Measurements from ENCODE around the gene CKS1B. TPM values are rescaled to one million over a fixed set of nuclear protein-coding genes. Genes with fewer than 3 reads are reported as not detected.

Gene CKS1B
- polyA plus RNA-seq, 1 donor from 2014 or later, result 102 TPM

DNA sequence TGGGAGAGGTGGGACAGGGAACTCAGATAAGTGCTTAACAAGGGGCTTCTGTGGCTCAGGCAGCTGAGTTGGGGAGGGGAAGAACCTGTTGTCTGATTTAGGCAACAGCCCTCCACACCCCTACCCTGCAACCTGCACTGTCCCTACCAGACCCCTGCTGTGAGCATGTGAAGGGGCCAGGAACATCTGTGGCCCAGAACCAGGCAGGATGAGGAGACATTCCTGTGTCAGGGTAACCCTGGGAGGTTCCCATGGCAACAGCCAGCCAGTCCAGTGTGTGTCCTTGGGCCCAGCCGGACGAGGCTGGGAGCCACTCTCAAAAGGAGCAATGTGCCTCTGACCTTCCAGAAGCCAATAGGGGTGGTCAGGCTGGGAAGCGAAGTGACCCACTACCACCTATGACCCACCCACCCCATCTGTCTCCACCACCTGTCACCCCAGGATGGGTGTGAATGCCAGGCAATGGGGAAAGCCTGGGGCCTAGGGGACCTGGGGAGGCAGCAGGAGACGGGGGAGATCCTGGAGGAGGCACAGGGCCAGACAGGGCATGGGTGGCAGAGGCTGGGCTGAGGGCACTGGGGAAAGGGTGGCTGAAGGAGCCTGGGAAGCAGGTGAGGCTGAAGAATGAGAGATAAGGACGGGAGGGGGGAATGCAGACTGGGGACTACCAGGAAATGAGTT, 33.0 kb upstream of the CKS1B start:
- Mint-ChIP-seq H3K4me3 (peak overlapping the region in 3 of 4 donors; percentile 75 to 94 (median 85)), H3K27me3 (no peaks in the 10 kb centered on the region), H3K9me3 (no peaks in the 10 kb centered on the region), H3K4me1 (peaks cover 54 to 64% (median 61%) of the 10 kb centered on the region in 3 donors), H3K27ac (peak overlapping the region; percentile 92 to 99 (median 96)), H3K36me3 (peaks cover 4% of the 10 kb centered on the region)

DNA sequence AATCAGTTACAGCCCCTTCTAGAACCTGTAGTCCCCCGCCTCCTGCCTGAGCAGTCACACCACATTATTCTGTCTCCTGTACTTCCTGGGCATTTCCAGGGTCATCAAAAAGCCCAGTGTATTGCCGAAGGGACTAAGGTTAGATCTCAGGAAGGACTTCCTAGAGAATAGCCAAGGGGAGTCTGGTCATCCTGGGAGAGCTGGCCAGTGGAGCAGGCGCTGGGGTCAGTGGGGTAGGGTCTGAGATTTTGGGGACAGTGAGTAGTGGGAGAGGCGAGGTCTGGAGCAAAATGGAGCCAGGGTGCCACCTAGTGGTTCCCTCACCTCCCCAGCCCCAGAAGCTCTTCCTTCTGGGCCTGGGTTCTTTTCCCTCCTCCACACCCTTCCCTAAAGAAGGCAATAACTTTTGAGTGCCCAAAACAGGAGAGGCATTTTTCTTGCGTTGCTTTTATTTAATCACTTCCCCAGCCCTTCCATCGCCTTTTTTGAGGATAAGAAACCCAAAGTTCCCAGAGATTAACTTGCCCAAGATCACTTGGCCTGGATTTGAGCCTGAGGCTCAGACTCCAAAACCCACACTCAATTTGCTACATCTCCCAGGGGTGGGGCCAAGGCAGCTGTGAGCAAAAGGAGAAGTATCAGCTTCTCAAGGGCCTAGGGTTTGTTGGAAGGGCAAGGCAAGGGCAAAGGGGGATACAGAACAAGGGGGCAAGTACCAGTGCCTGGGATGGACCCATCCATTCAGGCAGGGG, 30.7 kb upstream of the CKS1B start:
- Mint-ChIP-seq H3K4me1 (peaks cover 43 to 55% (median 54%) of the 10 kb centered on the region in 3 donors), H3K36me3 (peaks cover 4% of the 10 kb centered on the region), H3K27me3 (no peaks in the 10 kb centered on the region), H3K27ac (peak overlapping the region; percentile 92 to 99 (median 96)), H3K4me3 (peak overlapping the region; percentile 71 to 94 (median 86)), H3K9me3 (no peaks in the 10 kb centered on the region)

DNA sequence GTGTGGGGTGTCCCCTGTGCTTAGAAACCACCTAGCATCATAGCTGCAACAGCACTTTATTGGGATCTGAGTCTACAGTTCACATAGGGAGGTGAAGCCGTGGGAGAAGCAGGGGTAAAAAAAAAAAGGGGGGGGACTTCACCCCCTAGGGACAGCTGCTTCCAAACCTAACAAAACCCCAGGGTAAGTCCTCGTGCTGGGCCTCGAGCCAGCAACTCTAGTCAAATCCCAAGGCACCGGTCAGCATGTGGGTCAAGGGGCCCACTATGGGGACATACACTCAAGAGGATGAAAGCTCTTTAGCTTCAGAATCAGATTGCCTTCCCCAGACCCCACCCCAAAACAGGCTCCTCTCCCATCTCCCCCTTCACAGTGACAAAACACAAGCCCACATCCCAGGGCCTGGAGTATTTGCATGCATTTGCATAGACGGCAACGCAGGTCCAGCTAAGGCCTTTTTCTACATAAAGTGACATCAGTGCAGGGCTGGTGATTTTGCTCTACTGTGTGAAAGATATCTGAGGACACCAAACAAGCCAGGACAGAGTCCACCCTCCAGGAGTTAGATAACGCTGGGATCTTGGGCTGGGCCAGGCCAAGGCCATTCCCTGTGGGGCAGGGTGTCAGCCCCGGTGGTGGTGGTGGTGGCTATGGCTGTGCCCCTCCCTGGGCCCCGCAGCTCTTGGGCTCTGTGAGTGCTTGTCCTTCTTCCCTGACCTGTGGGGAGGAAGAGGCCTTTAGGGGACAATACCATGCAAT, 29.9 kb upstream of the CKS1B start:
- peaks cover 4% of the 10 kb centered on the region for H3K36me3 Mint-ChIP-seq
- peaks cover 43 to 51% (median 51%) of the 10 kb centered on the region in 3 donors for H3K4me1 Mint-ChIP-seq
- peak overlapping the region; percentile 64 to 94 (median 86) for H3K4me3 Mint-ChIP-seq
- H3K27ac Mint-ChIP-seq, result peak overlapping the region; percentile 92 to 99 (median 96)
- no peaks in the 10 kb centered on the region for H3K9me3 Mint-ChIP-seq
- H3K27me3 Mint-ChIP-seq, result no peaks in the 10 kb centered on the region

DNA sequence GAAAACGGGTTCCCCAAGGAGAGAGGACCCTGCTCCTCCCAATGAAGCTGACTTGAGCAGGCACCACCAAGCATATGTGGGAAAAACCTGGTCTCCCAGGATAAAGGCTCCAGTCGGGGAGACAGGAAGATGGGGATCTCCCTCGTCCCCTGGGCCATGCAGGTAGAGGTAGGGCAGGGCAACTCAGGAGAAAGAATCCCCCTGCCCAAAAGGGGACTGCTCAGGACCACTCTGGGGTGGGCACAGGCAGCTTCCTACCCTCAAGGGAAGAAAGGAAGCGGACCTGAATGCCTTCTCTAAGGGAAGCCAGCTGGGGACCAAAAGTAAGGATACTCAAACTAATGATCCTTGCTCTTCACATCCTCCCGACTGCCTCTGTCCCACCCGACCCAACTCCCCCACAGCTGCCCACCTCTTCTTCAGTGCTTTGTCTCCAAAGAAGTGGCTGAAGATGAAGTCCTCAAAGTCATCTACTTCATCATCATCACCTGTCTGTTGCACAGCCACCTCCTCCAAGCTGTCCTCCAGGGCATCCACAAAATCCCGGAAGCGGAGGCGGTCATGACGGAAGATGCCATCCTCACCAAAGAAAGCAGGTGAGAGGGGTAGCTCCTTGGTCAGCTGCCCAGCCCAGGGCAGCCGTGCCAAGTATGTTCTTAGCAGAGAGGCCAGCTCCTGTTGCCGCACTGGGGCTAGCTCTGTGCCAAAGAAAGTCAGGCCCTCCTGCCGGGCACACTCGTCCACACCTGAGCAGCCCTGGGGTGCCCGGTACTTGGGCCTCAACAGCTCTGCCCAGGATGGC, 29.1 kb upstream of the CKS1B start:
- peaks cover 4% of the 10 kb centered on the region for H3K36me3 Mint-ChIP-seq
- H3K27ac Mint-ChIP-seq, result peak overlapping the region; percentile 59 to 99 (median 86)
- peak overlapping the region in 3 of 4 donors; percentile 22 to 33 (median 30) for H3K4me3 Mint-ChIP-seq
- peaks cover 43 to 48% (median 48%) of the 10 kb centered on the region in 3 donors for H3K4me1 Mint-ChIP-seq
- no peaks in the 10 kb centered on the region for H3K27me3 Mint-ChIP-seq
- no peaks in the 10 kb centered on the region for H3K9me3 Mint-ChIP-seq

- H3K4me1 Mint-ChIP-seq, result peaks cover 34 to 45% (median 42%) of the 10 kb centered on the region in 3 donors
- H3K4me3 Mint-ChIP-seq, result peak overlapping the region in 2 of 4 donors; percentile 30 to 47
- no peaks in the 10 kb centered on the region for H3K9me3 Mint-ChIP-seq
- H3K27ac Mint-ChIP-seq, result peak overlapping the region in 2 of 3 donors; percentile 63 to 96
- peaks cover 5% of the 10 kb centered on the region for H3K36me3 Mint-ChIP-seq
- H3K27me3 Mint-ChIP-seq, result no peaks in the 10 kb centered on the region
Measured at GRCh38 chr1:154945962-154946850, 28.3 kb upstream of the CKS1B start.

GRCh38 chr1:154948079-154948478, 26.4 kb upstream of the CKS1B start:
- Mint-ChIP-seq H3K27me3 (no peaks in the 10 kb centered on the region), H3K9me3 (no peaks in the 10 kb centered on the region), H3K36me3 (peaks cover 2% of the 10 kb centered on the region), H3K27ac (peak overlapping the region in 1 of 3 donors; percentile 63), H3K4me3 (no peak overlapping the region), H3K4me1 (peaks cover 37 to 46% (median 44%) of the 10 kb centered on the region in 3 donors)

DNA sequence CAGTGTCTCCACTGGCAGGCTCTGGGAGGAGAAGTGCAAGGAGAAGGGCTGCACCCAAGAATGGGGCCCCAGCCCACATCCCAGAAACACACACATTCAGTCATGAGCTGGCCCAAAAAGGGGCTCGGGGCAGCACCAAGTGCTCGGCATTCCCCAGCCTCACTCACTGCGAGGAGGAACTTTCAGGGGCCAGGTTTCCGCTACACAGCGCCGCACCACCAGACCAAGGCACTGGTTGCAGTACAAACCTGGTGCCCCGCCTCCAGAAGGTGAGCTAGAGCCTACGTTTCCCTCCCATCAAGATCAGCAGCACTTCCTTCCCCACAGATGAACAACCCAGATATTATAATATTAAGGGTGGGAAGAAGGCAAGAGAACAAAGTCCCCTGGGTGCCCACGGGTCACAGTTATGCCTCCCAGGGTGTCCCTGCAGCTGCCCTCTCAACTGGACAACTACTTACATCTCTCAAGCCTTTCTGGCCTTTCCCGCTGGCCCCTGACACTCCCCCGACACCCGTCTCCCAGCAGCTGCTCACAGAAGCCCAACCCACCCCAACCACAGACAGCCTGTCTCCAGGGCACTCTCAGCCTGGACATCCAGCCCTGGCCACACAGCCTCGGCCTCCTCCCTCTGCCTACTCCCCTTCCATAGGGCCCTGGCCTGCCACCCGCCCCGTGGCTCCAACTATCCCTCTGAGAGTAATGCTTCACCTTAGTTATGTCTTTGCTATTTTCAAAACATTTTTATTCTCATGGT, 22.4 kb upstream of the CKS1B start:
- no peaks in the 10 kb centered on the region for H3K27me3 Mint-ChIP-seq
- H3K4me3 Mint-ChIP-seq, result peak overlapping the region; percentile 72 to 100 (median 94)
- peak overlapping the region; percentile 90 to 99 (median 99) for H3K27ac Mint-ChIP-seq
- H3K36me3 Mint-ChIP-seq, result peaks cover 9% of the 10 kb centered on the region
- no peaks in the 10 kb centered on the region for H3K9me3 Mint-ChIP-seq
- peaks cover 42 to 49% (median 49%) of the 10 kb centered on the region in 3 donors for H3K4me1 Mint-ChIP-seq

DNA sequence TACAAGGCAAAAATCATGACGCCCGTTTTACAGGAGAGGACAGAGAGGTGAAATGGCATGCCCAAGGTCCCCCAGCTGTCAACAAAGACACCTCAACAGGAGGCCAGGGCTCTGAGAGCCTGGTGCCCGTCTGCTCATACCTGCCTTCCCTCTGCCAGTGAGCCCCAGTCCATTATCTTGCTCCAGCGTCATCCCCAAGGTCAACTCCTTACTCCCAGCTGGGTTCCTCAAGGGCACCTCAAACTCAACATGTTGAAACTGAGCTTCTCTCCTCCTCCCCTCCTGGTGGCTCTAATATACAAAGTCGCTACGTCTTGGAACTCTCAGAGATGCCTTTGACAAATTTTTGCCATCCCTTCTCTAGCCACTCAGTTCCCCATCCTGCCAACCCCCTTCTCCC, 21.8 kb upstream of the CKS1B start:
- Mint-ChIP-seq H3K4me3 (peak overlapping the region; percentile 72 to 100 (median 94)), H3K4me1 (peaks cover 42 to 49% (median 49%) of the 10 kb centered on the region in 3 donors), H3K27me3 (no peaks in the 10 kb centered on the region), H3K27ac (peak overlapping the region; percentile 90 to 99 (median 99)), H3K9me3 (no peaks in the 10 kb centered on the region), H3K36me3 (peaks cover 9% of the 10 kb centered on the region)

GRCh38 chr1:154953611-154954038, 20.9 kb upstream of the CKS1B start:
- H3K9me3 Mint-ChIP-seq, result no peaks in the 10 kb centered on the region
- H3K4me1 Mint-ChIP-seq, result peaks cover 42 to 47% (median 47%) of the 10 kb centered on the region in 3 donors
- peak overlapping the region; percentile 99 for H3K27ac Mint-ChIP-seq
- H3K27me3 Mint-ChIP-seq, result no peaks in the 10 kb centered on the region
- peaks cover 9% of the 10 kb centered on the region for H3K36me3 Mint-ChIP-seq
- H3K4me3 Mint-ChIP-seq, result peak overlapping the region; percentile 64 to 100 (median 97)

GRCh38 chr1:154954541-154954940, 19.9 kb upstream of the CKS1B start:
- Mint-ChIP-seq H3K27ac (peak overlapping the region; percentile 99), H3K36me3 (peaks cover 9% of the 10 kb centered on the region), H3K9me3 (no peaks in the 10 kb centered on the region), H3K4me3 (peak overlapping the region; percentile 96 to 100 (median 97)), H3K4me1 (peaks cover 42 to 45% (median 44%) of the 10 kb centered on the region in 3 donors), H3K27me3 (no peaks in the 10 kb centered on the region)

DNA sequence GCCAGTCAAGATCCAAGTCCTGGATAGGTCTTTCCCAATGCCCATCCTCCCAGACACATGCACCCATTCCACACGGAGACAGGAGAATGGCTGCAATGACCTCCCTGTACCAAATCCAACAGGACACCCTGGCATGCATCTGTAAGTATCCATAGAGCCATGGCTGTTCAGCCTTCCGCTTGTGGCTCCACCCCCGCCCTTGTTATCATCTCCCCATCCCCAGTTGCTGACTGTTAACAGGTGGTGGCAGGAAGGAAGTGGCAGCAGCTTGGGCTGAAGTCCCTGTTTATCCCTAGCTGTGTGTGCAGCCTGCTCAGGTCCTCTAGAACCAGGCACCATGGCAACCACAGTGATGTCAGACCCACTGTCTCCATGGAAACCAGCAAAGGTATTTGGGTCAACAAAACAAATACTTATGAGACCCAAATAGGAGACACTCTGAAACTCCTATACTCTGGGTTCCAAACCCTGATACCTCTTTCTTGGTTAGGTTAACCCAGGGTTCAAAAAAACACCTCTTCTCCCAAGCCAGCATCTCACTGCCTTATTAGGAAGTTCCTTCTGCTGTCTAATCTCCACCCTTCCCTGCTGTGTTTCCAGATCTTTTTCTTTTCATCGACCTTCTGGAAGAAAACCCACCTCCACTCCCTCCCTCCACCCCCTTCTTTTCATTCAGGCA, 19.3 kb upstream of the CKS1B start:
- peak overlapping the region; percentile 99 for H3K27ac Mint-ChIP-seq
- no peaks in the 10 kb centered on the region for H3K27me3 Mint-ChIP-seq
- H3K4me3 Mint-ChIP-seq, result peak overlapping the region; percentile 96 to 100 (median 97)
- peaks cover 42 to 47% (median 44%) of the 10 kb centered on the region in 3 donors for H3K4me1 Mint-ChIP-seq
- H3K36me3 Mint-ChIP-seq, result peaks cover 9% of the 10 kb centered on the region
- no peaks in the 10 kb centered on the region for H3K9me3 Mint-ChIP-seq
